Activated CD8-positive, alpha-beta memory T cell treated with anti-CD3 and anti-CD28 coated beads, Interleukin-2, amount 50 U/mL, for 24 hours (primary cell): ENCODE data around the gene ZNHIT1.

Experiments used
- DNase-seq: peaks from one replicate; pipeline ENCODE4 v3.0.0-alpha.2; 2020; ENCODE audit errors: extremely low read depth

Gene ZNHIT1

DNA sequence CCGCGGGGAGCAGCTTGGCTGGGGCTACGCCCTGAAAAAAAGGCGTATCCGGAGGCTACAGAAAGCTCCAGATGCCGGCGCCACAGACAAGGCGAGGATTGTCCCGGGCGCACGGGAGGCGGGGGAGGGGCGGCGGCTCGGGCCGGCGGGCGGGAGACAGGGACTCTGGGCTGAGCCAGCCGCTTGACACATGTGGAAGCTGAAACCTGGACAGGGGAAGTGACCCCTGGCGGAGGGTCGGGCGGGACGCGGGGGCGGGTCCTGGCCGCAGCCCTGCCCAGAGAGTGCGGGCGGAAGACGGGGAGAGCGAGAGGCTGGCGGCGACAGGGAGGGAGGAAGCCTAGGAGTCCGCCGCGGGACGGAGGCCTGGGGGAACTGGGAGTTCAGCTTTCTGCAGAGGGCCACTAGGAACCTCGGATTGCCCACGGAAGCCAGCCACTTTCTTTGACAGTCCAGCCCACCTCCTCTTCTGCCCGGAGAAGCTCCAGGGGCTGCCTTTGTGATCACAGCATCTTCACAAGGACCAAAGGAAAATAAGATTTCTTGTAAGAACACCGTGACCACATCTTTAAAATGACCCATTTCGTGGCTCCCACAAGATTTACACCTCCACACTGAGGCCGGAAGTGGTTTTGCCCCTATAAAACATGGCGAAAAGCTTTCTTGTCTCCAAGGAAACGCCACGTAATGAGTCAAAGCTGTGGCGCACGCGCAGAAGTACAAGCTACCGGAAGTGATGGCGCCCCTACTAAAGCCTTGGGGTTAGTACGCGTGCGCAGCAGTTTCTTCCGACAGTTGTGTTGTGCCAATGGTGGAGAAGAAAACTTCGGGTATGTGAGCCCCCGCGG is at the start of gene ZNHIT1, which contains the start of gene PLOD3:
Gene ZNHIT1, plus strand, starts transcription at position 778 of the 848 bp plus-strand sequence. Its CDS starts 31 bp downstream, at position 809.
Gene PLOD3, minus strand, starts transcription at position 194 of the 848 bp plus-strand sequence. CDS start 307 bp downstream, outside the sequence.
- peak; percentile 95 for DNase-seq

GRCh38 chr7:101168412-101169049 is 49.4 kb upstream of the ZNHIT1 start:
- no peak for DNase-seq

DNA sequence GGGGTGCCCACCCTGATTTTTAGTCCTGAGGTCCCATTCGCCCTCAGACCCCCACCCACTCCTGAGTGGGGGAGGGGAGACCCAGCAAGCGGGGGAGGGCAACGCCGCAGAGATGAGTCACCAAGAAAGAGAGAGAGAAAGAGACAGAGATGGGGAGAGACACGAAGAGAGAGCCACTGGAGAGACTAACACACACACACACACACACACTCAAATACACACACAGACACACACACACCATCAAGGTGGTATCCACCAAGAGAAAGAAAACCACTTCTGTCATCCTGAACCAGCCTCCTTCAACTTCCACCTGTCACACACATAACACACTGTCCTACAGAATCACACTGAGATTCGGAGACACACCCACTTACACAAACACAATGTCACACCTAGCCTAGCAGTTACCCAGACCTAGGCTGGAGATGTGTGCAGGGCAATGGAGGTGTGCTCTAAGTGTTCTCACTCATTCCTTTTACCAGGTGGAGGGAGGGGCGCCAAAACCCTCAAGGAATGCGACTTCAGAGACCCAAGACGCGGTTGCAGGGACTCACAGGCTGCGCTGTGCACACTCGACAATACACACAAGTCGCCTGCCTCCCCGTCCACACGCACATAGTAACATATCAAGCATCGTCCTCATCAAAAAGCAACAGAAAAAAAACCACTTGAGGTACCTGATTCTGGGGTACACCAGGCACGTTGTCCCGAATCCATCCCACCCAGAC is 48.7 kb upstream of the ZNHIT1 start:
- no peak for DNase-seq

DNA sequence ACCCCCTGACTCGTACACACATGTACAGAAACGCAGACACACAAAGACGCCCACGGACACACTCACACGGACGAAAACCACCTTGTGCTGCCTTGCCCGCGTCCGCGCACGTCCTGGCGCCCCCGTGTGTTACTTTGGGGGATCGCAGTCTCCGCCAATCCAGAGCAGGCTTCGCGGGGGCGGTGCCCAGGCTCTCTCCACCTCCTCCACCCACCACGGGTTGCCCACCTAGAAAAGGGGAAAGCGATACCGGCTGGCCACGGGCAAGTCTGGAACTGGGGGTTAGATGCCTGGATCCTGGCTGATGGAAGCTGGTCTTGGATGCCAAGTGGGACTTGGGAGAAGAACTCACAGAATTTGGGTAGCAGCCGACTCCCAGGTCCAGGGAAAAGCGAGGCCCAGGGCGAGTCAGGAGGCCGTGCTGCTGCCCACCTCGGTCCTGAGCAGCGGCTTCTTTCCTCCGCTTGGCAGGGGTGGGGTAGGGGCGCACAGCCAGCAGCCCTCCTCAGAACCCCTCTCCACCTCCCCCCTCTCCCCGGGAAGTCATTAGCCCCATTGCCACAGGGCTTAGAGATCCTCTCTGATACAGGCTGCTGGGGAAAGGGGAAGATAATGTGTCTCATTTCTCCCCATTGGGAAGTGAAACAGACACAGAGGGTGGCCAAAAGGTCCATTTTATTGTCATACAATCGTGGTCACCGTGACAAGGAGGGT is 48.0 kb upstream of the ZNHIT1 start:
- DNase-seq = peak; percentile 49

GRCh38 chr7:101170617-101171441 is 47.1 kb upstream of the ZNHIT1 start:
- no peak for DNase-seq

DNA sequence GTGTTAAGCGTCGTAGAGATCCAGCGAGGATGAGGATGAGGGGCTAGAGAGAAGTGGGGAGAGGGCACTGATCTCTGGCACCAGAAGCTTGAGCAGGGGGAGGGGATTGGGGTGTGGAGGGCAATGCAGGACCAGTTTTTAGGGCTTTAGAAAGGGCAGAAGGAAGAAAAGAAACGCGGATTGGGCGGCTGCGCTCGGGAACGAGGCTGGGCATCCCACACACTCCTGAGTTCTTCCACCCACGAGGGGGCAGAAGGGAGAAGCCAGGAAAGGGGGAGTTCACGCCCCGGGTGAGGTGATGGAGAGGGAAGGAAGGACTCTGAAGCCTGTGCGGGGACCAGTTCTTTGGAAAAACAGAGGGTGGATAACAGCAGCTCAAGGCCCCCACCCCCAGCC is 46.5 kb upstream of the ZNHIT1 start:
- DNase-seq = no peak

DNA sequence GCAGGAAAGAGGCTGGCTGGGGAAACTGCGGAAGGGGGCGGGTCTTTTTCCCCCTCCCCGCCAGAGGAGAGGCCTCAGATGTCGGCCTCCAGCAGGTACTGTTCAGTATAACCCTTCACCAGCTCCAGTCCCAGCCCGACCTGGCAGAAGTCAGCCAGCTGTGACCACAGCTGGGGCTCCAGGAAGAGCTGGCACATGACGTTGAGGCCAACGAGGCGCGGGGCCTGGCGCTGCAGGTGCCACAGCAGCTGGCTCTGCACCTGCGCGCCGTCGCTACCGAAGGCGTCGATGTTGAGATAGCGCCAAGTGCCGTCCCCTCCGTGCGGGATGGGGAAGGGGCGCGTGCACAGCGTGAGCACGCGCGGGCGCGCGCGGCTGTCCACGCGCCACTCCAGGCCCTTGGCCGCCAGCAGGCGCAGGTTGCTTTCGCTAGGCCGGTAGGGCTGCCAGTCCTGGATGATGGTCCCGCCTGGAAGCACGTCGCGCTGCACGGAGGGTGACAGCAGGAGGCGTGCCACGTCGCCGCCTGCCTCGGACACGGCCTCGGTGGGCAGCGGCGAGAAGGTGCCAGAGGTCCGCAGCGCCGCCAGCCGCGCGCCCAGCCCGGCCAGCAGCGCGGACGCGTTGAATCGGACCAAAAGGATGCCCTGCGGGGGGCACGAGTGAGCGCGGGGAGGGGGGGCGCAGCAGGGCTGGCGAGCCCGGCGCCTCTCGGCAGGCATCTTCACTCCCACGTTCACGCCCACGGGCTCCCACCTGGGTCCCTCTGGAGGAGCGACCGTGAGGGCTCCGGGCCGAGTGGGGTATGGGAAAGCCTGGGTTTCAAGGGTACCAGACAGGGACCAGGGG is 45.7 kb upstream of the ZNHIT1 start:
- DNase-seq = no peak

GRCh38 chr7:101172854-101173751 is 44.9 kb upstream of the ZNHIT1 start:
- no peak for DNase-seq

- peak; percentile 29 for DNase-seq
Observed at GRCh38 chr7:101173752-101174244, 44.2 kb upstream of the ZNHIT1 start.

- DNase-seq = no peak
Observed at GRCh38 chr7:101174322-101174854, 43.6 kb upstream of the ZNHIT1 start.

DNA sequence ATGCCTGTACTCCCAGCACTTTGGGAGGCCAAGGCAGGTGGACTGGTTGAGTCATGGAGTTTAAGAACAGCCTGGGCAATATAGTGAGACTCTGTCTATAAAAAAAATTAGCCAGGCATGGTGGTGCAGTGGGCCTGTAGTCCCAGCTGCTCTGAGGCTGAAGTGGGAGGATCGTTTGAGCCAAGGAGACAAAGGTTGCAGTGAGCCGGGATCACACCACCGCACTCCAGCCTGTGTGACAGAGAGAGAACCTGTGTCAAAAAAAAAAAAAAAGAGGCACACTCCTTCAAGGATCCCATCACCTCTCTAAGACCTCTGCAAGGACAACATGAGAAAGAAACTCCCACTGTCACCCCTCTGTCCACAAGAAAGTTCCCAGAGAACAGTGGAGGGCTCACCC is 42.3 kb upstream of the ZNHIT1 start:
- DNase-seq = no peak

DNA sequence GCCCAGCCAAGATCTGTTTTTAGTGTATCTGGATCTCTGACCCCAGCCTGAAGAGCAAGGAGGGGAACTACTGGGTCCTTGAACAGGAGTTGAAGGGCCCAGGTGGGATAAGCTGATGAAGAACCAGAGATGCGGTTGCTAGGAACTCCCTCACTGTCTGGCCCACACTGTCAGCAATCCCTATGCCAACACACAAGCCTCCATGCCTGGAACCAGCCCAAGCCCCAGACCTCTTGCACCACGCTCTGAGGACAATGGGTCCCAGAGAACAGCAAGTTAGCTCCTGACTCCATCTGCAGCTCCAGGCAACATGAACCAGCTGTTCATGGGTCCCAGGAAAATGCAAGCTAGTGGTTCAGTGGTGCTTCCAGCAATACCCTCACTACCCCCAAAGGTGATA is 40.3 kb upstream of the ZNHIT1 start:
- no peak for DNase-seq

DNA sequence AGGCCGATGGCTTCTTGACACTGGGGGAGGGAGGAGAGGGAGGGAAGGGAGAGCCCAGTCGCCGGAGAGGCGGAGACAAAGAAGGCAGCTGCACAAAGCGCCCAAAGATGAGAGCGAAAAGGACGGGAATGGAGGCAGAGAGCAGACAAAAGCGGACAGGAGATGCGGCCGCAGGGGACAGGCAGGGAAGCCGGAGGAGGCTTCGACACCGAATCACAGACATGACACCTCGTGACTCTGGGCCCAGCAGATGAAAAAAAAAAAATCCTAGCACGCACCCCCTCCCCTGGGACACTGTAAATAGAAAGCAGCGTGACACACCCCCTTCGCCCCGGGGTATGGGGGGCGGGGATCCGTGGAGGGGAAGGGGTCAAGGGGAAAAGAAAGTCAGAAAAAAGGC is 38.8 kb upstream of the ZNHIT1 start:
- DNase-seq = no peak

DNA sequence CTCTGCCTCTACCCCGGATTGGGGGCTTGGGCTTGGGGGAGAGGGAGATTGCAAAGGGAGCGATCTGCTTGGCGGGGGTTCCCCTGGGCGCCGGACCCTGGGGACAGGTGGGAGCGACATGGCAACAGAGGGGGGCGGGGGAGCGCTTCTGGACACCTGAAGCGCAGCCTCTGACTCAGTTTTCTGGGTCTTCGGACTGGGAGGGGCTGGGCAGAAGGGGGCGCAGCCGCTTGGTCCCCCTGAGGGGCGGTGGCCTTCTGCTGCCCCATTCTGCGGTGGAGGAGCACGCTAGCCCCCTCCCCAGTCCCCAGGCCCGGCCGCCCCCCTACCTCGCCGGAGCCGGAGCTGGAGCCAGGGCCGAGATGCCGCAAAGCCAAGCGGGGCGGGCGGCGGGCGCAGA is 38.3 kb upstream of the ZNHIT1 start:
- DNase-seq = no peak

DNA sequence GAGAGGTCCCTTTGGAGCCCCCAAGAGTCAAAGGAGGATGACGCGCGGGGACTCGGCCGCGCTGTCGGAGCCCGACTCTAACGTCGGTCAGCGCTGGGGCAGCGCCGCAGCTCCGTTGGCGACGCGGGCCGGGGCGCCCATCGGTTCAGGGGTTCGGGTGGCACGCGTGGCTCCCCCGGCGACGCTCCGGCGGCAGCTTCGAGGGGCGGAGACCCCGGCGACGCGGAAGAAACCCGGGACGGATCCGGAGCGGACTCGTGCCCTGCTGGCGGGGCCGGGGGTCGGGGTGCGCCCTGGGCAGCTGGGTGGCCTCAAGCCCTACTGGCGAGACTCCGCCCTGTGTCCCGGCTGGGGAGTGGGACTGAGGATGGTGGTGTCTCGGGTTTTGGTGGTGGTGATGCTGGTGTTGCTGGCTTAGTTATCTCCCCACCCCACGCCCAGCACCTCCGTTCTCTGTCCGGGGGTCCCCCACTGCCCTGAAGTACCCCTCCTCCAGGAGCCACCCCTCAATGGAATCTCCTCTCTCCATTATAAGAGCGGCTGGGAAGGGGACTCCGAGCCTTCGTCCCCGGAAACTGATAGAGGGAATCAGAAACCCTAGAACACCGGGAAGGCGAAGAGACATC is 37.7 kb upstream of the ZNHIT1 start, which contains the start of gene NAT16:
Gene NAT16, minus strand, starts transcription at position 164 of the 626 bp plus-strand sequence. CDS start 5,486 bp downstream, outside the sequence.
- no peak for DNase-seq

DNA sequence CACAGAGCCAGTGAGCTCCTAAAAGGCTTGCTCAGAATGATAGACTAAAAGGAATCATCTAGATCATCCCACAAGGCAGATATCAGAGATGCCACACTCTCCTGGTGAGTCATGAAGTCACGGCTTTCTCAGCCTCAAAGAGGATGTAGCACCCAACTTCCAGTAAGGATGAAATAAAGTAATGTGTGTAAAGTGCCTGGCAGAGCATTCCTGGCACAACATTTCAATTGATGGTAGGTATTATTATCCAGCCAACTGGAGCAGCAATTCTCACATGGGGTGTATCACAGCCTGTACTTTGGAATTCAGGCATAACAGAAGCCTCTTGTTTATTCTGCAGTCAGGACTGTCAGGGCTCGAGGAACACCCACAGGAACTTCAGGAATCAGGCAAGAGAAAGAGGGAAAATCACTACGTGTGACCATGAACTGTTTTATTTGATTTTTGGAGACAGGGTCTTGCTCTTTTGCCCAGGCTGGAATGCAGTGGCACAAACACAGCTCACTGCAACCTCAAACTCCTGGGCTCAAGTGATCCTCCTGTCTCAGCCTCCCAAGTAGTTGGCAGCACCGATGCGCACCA is 32.6 kb upstream of the ZNHIT1 start:
- no peak for DNase-seq

GRCh38 chr7:101186194-101186593 is 31.8 kb upstream of the ZNHIT1 start:
- no peak for DNase-seq
